ENCODE data around the gene RIPPLY1. TPM values are rescaled to one million over a fixed set of nuclear protein-coding genes. Genes with fewer than 3 reads are reported as not detected.

RIPPLY1 gene
- total RNA-seq, 1 donor from 2014 or later: not detected

DNA sequence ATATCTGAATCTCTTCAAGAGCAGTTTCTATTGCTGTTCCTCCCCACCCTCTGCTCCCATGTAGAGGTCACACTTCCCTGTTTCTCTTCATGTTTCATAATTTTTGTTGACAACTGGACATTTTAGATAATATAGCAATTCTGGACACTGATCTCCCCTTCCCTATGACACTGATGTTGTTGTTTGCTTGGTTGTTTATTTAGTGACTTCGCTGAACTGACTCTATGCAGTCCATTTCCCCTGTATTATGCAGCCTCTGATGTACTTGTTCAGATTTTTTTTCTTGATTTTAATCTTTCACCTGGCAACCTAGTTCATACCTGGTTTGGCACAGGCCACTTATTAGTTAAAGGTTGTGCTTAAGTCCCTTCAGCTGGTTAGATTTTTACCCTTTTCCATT is 46.2 kb upstream of the RIPPLY1 start:
- Histone ChIP-seq H3K4me3 (no peak overlapping the region), H3K27ac (no peak overlapping the region), H3K9me3 (no peaks in the 10 kb centered on the region), H3K27me3 (no peaks in the 10 kb centered on the region), H3K36me3 (no peaks in the 10 kb centered on the region), H3K4me1 (no peaks in the 10 kb centered on the region)
- DNase-seq (ENCODE audit: extremely low spot score in 2 of 2): no peak
- intact Hi-C loops (cut with DNase I): no loop called here
- TF ChIP-seq POLR2AphosphoS5 (IDR thresholded peaks at IDR 0.05; ENCODE audit: insufficient read depth in 1 of 2, low read depth in 1 of 2) (no peak), POLR2A (IDR thresholded peaks at IDR 0.05) (no peak)
- TF ChIP-seq, protein P1, sequence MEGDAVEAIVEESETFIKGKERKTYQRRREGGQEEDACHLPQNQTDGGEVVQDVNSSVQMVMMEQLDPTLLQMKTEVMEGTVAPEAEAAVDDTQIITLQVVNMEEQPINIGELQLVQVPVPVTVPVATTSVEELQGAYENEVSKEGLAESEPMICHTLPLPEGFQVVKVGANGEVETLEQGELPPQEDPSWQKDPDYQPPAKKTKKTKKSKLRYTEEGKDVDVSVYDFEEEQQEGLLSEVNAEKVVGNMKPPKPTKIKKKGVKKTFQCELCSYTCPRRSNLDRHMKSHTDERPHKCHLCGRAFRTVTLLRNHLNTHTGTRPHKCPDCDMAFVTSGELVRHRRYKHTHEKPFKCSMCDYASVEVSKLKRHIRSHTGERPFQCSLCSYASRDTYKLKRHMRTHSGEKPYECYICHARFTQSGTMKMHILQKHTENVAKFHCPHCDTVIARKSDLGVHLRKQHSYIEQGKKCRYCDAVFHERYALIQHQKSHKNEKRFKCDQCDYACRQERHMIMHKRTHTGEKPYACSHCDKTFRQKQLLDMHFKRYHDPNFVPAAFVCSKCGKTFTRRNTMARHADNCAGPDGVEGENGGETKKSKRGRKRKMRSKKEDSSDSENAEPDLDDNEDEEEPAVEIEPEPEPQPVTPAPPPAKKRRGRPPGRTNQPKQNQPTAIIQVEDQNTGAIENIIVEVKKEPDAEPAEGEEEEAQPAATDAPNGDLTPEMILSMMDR (IDR thresholded peaks at IDR 0.05): no peak

DNA sequence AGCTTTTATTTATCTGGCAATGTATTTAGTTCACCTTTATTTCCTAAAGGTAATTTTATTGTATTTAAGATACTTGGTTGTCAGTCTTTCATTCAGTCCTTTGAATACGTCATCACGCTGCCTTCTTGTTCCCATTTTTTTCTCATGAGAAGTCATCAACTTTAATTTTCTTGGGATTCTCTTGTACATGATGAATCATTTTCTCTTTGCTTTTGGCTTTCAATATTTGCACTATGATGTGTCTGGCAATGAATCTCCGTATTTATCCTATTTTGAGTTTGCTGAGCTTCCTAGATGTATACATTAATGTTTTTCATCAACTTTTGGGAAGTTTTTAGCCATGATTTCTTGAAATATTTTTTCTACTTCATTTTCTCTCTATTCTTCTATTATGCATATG is 45.5 kb upstream of the RIPPLY1 start:
- TF ChIP-seq, protein P1 (IDR thresholded peaks at IDR 0.05): no peak
- TF ChIP-seq POLR2AphosphoS5 (IDR thresholded peaks at IDR 0.05; ENCODE audit: insufficient read depth in 1 of 2, low read depth in 1 of 2) (no peak), POLR2A (IDR thresholded peaks at IDR 0.05) (no peak)

DNA sequence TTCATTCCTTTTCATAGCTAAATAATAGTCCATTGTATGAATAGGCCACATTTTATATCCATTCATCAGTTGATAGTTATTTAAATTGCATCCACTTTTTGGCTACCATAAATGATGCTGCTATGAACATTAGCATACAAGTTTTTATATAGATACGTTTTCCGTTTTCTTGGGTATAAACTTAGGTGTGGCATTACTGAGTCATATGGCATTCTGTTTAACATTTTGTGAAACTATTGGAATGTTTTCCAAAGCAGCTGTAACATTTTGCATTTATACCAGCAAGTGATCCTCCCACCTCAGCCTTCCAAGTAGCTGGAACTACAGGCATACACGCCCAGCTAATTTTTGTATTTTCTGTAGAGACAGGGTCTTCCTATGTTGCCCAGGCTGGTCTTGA is 43.3 kb upstream of the RIPPLY1 start:
- no peaks in the 10 kb centered on the region for H3K27me3 ChIP-seq
- no peaks in the 10 kb centered on the region for H3K36me3 ChIP-seq
- no peak for DNase-seq (ENCODE audit: extremely low spot score in 2 of 2)
- TF ChIP-seq, protein P1 (IDR thresholded peaks at IDR 0.05): no peak
- TF ChIP-seq POLR2A (IDR thresholded peaks at IDR 0.05) (no peak), POLR2AphosphoS5 (IDR thresholded peaks at IDR 0.05; ENCODE audit: insufficient read depth in 1 of 2, low read depth in 1 of 2) (no peak)
- H3K4me1 ChIP-seq: no peaks in the 10 kb centered on the region
- intact Hi-C loops (cut with DNase I): no loop called here
- no peak overlapping the region for H3K4me3 ChIP-seq
- no peaks in the 10 kb centered on the region for H3K9me3 ChIP-seq
- no peak overlapping the region for H3K27ac ChIP-seq

More for the DNA sequence above, 45.5 kb upstream of the RIPPLY1 start:
- Histone ChIP-seq H3K27me3 (no peaks in the 10 kb centered on the region), H3K4me1 (no peaks in the 10 kb centered on the region), H3K36me3 (no peaks in the 10 kb centered on the region), H3K4me3 (no peak overlapping the region), H3K9me3 (no peaks in the 10 kb centered on the region), H3K27ac (no peak overlapping the region)
- intact Hi-C loops (cut with DNase I): no loop called here
- no peak for DNase-seq (ENCODE audit: extremely low spot score in 2 of 2)

DNA sequence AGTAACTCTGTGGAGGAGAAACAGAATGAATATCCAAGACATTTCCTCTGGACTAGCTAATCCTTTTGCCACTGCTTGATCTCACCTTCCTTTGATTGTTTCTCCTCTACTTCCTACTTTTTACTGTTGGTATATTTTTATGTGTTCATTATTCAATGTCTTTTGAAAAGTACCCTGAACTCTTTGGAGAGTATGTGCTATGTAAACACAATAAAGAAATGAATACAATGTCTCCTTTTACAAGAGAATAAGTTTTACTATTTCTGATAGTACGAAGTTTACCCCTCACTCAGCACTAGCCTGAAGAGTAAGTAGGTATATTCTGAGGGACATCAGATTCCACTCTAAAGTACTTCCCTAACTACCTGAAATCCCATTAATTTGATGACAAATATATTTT is 36.9 kb upstream of the RIPPLY1 start:
- no peak overlapping the region for H3K4me3 ChIP-seq
- no peaks in the 10 kb centered on the region for H3K9me3 ChIP-seq
- no peaks in the 10 kb centered on the region for H3K4me1 ChIP-seq
- no peak overlapping the region for H3K27ac ChIP-seq
- H3K27me3 ChIP-seq: no peaks in the 10 kb centered on the region
- intact Hi-C loops (cut with DNase I): no loop called here
- TF ChIP-seq POLR2A (IDR thresholded peaks at IDR 0.05): no peak
- TF ChIP-seq POLR2AphosphoS5 (IDR thresholded peaks at IDR 0.05; ENCODE audit: insufficient read depth in 1 of 2, low read depth in 1 of 2): no peak
- TF ChIP-seq, protein P1 (IDR thresholded peaks at IDR 0.05): no peak
- H3K36me3 ChIP-seq: peaks cover 0 to 6% of the 10 kb centered on the region in 2 donors
- DNase-seq (ENCODE audit: extremely low spot score in 2 of 2): no peak

DNA sequence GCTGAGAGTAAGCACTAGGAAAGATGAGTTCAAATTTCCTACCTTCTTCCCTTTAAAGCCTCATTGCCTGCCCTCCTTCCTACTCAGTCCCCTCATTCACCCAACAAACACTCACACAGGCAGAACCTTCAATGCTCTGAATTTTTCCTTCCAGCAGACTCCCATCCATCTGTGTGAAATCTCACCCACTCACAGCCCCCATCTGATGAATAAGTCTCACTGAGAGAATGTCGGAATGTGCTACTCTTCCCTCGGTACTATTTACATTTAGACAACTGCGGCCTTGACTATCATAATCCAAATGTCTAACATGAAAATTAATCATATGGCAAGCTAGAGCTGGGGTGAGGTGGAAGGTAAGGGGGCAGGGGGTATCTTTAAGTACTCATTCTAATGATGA is 36.4 kb upstream of the RIPPLY1 start:
- Histone ChIP-seq H3K4me3 (no peak overlapping the region), H3K4me1 (no peaks in the 10 kb centered on the region), H3K9me3 (no peaks in the 10 kb centered on the region), H3K27me3 (no peaks in the 10 kb centered on the region), H3K27ac (no peak overlapping the region), H3K36me3 (peaks cover 0 to 6% of the 10 kb centered on the region in 2 donors)
- DNase-seq (ENCODE audit: extremely low spot score in 2 of 2): no peak
- intact Hi-C loops (cut with DNase I): no loop called here
- TF ChIP-seq POLR2AphosphoS5 (IDR thresholded peaks at IDR 0.05; ENCODE audit: insufficient read depth in 1 of 2, low read depth in 1 of 2) (no peak), POLR2A (IDR thresholded peaks at IDR 0.05) (no peak)
- TF ChIP-seq, protein P1 (IDR thresholded peaks at IDR 0.05): no peak

Data from vagina (tissue), 2 donors.